Heart left ventricle (tissue), 16 donors: Measurements from ENCODE around the gene AMACR. TPM values are rescaled to one million over a fixed set of nuclear protein-coding genes. Genes with fewer than 3 reads are reported as not detected.

Experiments
- ATAC-seq, 4 donors: fragments of 200-7000 bp; cut with Tn5 transposase; one replicate each; pipeline ENCODE4 v1.9.1; 2020 to 2022; ENCODE audit warnings: moderate library complexity in 4 of 4, mild to moderate bottlenecking in 3 of 4, moderate number of reproducible peaks in 1 of 4
- DNase-seq, 5 donors: peaks; one replicate each; pipeline ENCODE4 v3.0.0-alpha.2; 2020
- H3K27ac ChIP-seq, 12 donors: fragments of 200-600 bp; sonication (generic) in 4 of 12; one replicate each; pipeline versions ENCODE4 v1.5.0 to v1.8.0; 2016 to 2022; ENCODE audit warnings: mild to moderate bottlenecking in 2 of 12
- H3K27me3 ChIP-seq, 9 donors: fragments of 200-600 bp; sonication (generic) in 2 of 9; one replicate each; pipeline versions ENCODE4 v1.5.1 to v1.8.0; 2016 to 2022; ENCODE audit warnings: mild to moderate bottlenecking in 3 of 9
- H3K36me3 ChIP-seq, 9 donors: fragments of 200-600 bp; sonication (generic) in 2 of 9; one replicate each; pipeline versions ENCODE4 v1.5.0 to v1.8.0; 2018 to 2022; ENCODE audit warnings: mild to moderate bottlenecking in 2 of 9
- H3K4me1 ChIP-seq, 12 donors: fragments of 200-600 bp; sonication (generic) in 4 of 12; one replicate each; pipeline versions ENCODE4 v1.5.0 to v1.8.0; 2016 to 2022; ENCODE audit warnings: mild to moderate bottlenecking in 3 of 12
- H3K4me3 ChIP-seq, 12 donors: fragments of 200-600 bp; sonication (generic) in 4 of 12; one replicate each; pipeline versions ENCODE4 v1.5.0 to v1.8.0; 2017 to 2022; ENCODE audit warnings: mild to moderate bottlenecking in 9 of 12, moderate library complexity in 4 of 12
- H3K9me3 ChIP-seq, 12 donors: fragments of 200-600 bp; sonication (generic) in 4 of 12; one replicate each; pipeline versions ENCODE4 v1.5.0 to v1.8.0; 2016 to 2022; ENCODE audit warnings: mild to moderate bottlenecking in 1 of 12
- CTCF ChIP-seq, 12 donors: fragments of 200-600 bp; sonication (generic) in 4 of 12; IDR thresholded peaks; one replicate each; pipeline versions ENCODE4 v1.5.0 to v1.8.0; 2018 to 2022; ENCODE audit warnings: antibody characterized with exemption in 12 of 12, mild to moderate bottlenecking in 5 of 12
- POLR2A ChIP-seq, 2 donors: fragments of 450-650 bp; IDR thresholded peaks; one replicate each; pipeline ENCODE4 v1.6.1; 2017; ENCODE audit warnings: antibody characterized with exemption in 2 of 2, mild to moderate bottlenecking in 2 of 2, moderate library complexity in 2 of 2
- WGBS, 4 donors: extraction: QIAGEN DNeasy Blood & Tissue Kit in 2 of 4; methylation state at CpG; one replicate each; pipeline versions ENCODE4 v1.1.5 to v1.1.7; 2013 to 2018; 5-methylcytosine and 5-hydroxymethylcytosine counted together
- intact Hi-C, 10 donors: fragments of 100-400 bp; cut with DNase I; formaldehyde crosslinking; loops; one replicate each; pipeline versions ENCODE4 v1.11.1 to v1.14.2; 2022
- polyA plus RNA-seq, 2 donors: library from polyadenylated mRNA; stranded (reverse); fragments of 200-250 nt; gene quantifications; one replicate each; pipeline ENCODE4 v1.2.3, GENCODE V29; 2013
- total RNA-seq, 9 donors: library from RNA; depleted of rRNA in 2 of 9; stranded (reverse); fragments of >200 nt in 2 of 9; fragmentation: NEBNext Ultra II Directional in 3 of 9; extraction: Animal tissue kit (Norgen Biotek cat#: 25700) in 3 of 9; gene quantifications; one replicate each; pipeline versions ENCODE4 v1.1.0 to v1.2.4, GENCODE V29; 2016 to 2023
- donor health status: ischemic (EF 13 %, LVEDD 7.1; RV severe dilation, severe dysfunction).
- donor health status: healthy with polysubstance abuse.
- donor health status: DM: no; HTN: yes; CAD: no.
- donor health status: DM: no; HTN: no; CAD: no.
- donor health status: ischemic (EF 25% LVEDD 6.9; RV normal size, moderate dysfunction).
- donor health status: ischemic (EF 25% LVEDD 5.7; RV mildly dilated, moderate dysfunction).
- donor health status: healthy.
- donor health status: DM: yes; HTN: yes; CAD: no.
- donor health status: ischemic (EF 35%, LVEDD 5.7; RV mildly dilated, moderate dysfunction).
- donor health status: nonischemic (EF 11% LVEDD 7.7; RV severe dilation, severe dysfunction).
- donor health status: DM: yes; HTN: yes; CAD: no.
- donor health status: PGD.
- donor health status: ischemic (EF 29% LVEDD 5.4; RV normal size, mild dysfunction).
- donor health status: nonischemic (EF 23%, LVEDD 6.1; RV moderate dilation, normal function).

Gene AMACR
- total and polyA plus RNA-seq, 11 donors: 2.6 to 17.5 (median 6.6) TPM

DNA sequence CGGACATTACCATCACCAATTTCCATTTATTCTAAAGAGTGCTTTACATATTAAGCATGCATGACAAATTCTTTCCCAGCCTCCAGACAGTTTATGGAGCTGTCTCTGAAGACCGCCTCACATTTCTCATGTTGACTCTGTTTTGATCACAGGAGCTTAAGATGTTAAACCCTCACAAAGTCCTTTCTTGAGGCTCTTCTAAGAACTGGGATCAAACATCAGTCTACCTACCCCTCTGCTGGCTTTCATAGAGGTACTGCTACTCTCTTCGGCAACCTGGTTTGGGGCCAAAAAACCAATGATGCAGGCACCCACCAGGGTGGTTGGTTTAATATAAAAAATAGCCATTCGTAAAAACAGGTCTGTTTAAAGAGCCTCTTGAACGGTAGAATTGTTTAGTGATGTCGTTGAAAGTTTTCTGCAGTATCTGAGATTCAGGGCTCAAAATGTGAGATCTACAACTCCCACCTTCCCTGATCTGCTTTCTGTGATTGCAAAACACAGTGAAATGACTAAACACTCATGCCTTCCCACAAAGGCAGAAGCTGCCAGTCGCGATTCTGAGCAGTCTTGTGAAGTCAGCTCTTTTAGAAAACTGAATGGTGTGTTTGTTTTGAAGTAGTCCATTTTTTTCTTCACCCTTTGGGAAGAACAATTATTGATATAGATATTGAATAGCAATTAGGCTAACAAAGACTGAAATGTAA is 68.1 kb downstream of the AMACR start:
- H3K9me3 ChIP-seq: no peaks in the 10 kb centered on the region
- no peak for DNase-seq
- no peak overlapping the region for H3K27ac ChIP-seq
- no peak for TF ChIP-seq CTCF (IDR thresholded peaks at IDR 0.05)
- no peak for TF ChIP-seq POLR2A (IDR thresholded peaks at IDR 0.05)
- WGBS, 4 donors: 78 to 85% (median 84%) methylated on average over 8 of the region's 8 CpGs
- H3K36me3 ChIP-seq: no peaks in the 10 kb centered on the region
- peaks cover 19 to 76% (median 51%) of the 10 kb centered on the region in 9 donors for H3K27me3 ChIP-seq
- intact Hi-C loops: loop anchor here in 5 of 10 donors (10.0 kb wide), 2 partner anchors 465 to 505 kb away; no protein-coding TSS in a partner anchor
- no peak overlapping the region for H3K4me3 ChIP-seq
- peaks cover 0 to 24% (median 8%) of the 10 kb centered on the region in 12 donors for H3K4me1 ChIP-seq
- no peak for ATAC-seq

DNA sequence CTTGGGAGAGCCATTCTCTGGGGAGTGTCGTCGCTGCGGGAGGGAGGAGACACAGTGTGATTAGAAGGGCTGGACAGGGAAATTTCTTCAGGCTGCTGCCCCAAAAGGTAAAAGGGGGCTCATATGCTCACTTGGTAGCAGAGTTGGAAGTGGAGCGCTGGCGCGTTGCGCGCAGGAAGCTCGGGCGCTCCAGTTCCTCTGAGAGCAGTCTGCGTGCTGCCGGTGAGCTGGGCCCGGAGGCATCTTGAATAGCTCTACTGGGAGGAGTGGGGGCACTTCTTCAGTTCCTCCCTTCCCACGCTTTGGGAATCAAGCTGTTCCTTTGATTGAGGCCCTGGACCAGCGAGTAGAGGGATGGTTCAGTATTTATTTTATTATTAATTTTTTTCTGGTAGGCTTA is 69.0 kb downstream of the AMACR start:
- peak in 1 of 5 donors; percentile 53 for DNase-seq
- TF ChIP-seq POLR2A (IDR thresholded peaks at IDR 0.05) (no peak), CTCF (IDR thresholded peaks at IDR 0.05) (no peak)
- ATAC-seq: no peak
- Histone ChIP-seq H3K4me1 (peaks cover 0 to 24% (median 8%) of the 10 kb centered on the region in 12 donors), H3K36me3 (no peaks in the 10 kb centered on the region), H3K27ac (no peak overlapping the region), H3K4me3 (no peak overlapping the region), H3K9me3 (no peaks in the 10 kb centered on the region), H3K27me3 (peaks cover 19 to 76% (median 51%) of the 10 kb centered on the region in 9 donors)
- intact Hi-C loops: loop anchor here in 5 of 10 donors (10.0 kb wide), 2 partner anchors 464 to 504 kb away; no protein-coding TSS in a partner anchor
- 16 to 34% (median 20%) methylated on average over 15 of the region's 15 CpGs for WGBS, 4 donors

- ATAC-seq: no peak
- no peaks in the 10 kb centered on the region for H3K9me3 ChIP-seq
- intact Hi-C loops: loop anchor here in 5 of 10 donors (10.0 kb wide), 2 partner anchors 464 to 504 kb away; no protein-coding TSS in a partner anchor
- no peak overlapping the region for H3K4me3 ChIP-seq
- no peak overlapping the region for H3K27ac ChIP-seq
- peaks cover 0 to 24% (median 8%) of the 10 kb centered on the region in 12 donors for H3K4me1 ChIP-seq
- TF ChIP-seq POLR2A (IDR thresholded peaks at IDR 0.05): no peak
- no peak for TF ChIP-seq CTCF (IDR thresholded peaks at IDR 0.05)
- no peak for DNase-seq
- H3K36me3 ChIP-seq: no peaks in the 10 kb centered on the region
- H3K27me3 ChIP-seq: peaks cover 19 to 73% (median 51%) of the 10 kb centered on the region in 9 donors
- WGBS, 4 donors: 20 to 32% (median 27%) methylated on average over 14 of the region's 14 CpGs
These were observed 69.4 kb downstream of the AMACR start for GRCh38 chr5:33938507-33938796.

GRCh38 chr5:33937707-33938506 is 69.9 kb downstream of the AMACR start:
- WGBS, 4 donors: 15 to 28% (median 23%) methylated on average over 42 to 54 of the region's 54 CpGs
- H3K27me3 ChIP-seq: peaks cover 19 to 69% (median 51%) of the 10 kb centered on the region in 9 donors
- no peak for TF ChIP-seq POLR2A (IDR thresholded peaks at IDR 0.05)
- no peak for TF ChIP-seq CTCF (IDR thresholded peaks at IDR 0.05)

More at GRCh38 chr5:33937707-33938506, 69.9 kb downstream of the AMACR start:
- H3K27ac ChIP-seq: no peak overlapping the region
- DNase-seq (peak in 1 of 5 donors; percentile 48), ATAC-seq (no peak)
- intact Hi-C loops: loop anchor here in 5 of 10 donors (10.0 kb wide), 2 partner anchors 463 to 503 kb away; no protein-coding TSS in a partner anchor
- peaks cover 0 to 24% (median 8%) of the 10 kb centered on the region in 12 donors for H3K4me1 ChIP-seq
- no peaks in the 10 kb centered on the region for H3K9me3 ChIP-seq
- no peaks in the 10 kb centered on the region for H3K36me3 ChIP-seq
- H3K4me3 ChIP-seq: no peak overlapping the region
